ENCODE results near the gene UBE4B.

Gene UBE4B

GRCh38 chr1:10032590-10033358, at the start of gene UBE4B:
TSS of gene UBE4B (plus strand) at chr1:10032958. CDS start at chr1:10033671, 713 bp downstream.
- in situ Hi-C loops (cut with HindIII; ENCODE audit: low pct_ligation_motif_present, low sequenced_read_pairs), result no loop called here
- TF ChIP-seq CTCF (IDR thresholded peaks at IDR 0.05; ENCODE audit: low read depth, low read length, missing control alignments), result peak; percentile 78
- Histone ChIP-seq H3K36me3 (replicated peaks) (peaks cover 8% of the 10 kb centered on the region), H3K27ac (peak within 1 kb of the TSS; percentile 94), H3K4me3 (ENCODE audit: low read depth, low read length) (peak within 1 kb of the TSS; percentile 98), H3K27me3 (replicated peaks) (no peaks in the 10 kb centered on the region)
- DNase-seq, result peak; percentile 97

GRCh38 chr1:9984253-9984652, 48.5 kb upstream of the UBE4B start:
- Histone ChIP-seq H3K36me3 (replicated peaks) (peaks cover 13% of the 10 kb centered on the region), H3K4me3 (ENCODE audit: low read depth, low read length) (no peak overlapping the region), H3K27ac (no peak overlapping the region), H3K27me3 (replicated peaks) (no peaks in the 10 kb centered on the region)
- no peak for TF ChIP-seq CTCF (IDR thresholded peaks at IDR 0.05; ENCODE audit: low read depth, low read length, missing control alignments)
- in situ Hi-C loops (cut with HindIII; ENCODE audit: low pct_ligation_motif_present, low sequenced_read_pairs), result no loop called here
- no peak for DNase-seq

- H3K36me3 ChIP-seq (replicated peaks), result peaks cover 13% of the 10 kb centered on the region
- in situ Hi-C loops (cut with HindIII; ENCODE audit: low pct_ligation_motif_present, low sequenced_read_pairs), result no loop called here
- no peak overlapping the region for H3K27ac ChIP-seq
Observed at GRCh38 chr1:9985001-9985400, 47.8 kb upstream of the UBE4B start.

GRCh38 chr1:9989773-9990172, 43.0 kb upstream of the UBE4B start:
- H3K27me3 ChIP-seq (replicated peaks), result no peaks in the 10 kb centered on the region
- in situ Hi-C loops (cut with HindIII; ENCODE audit: low pct_ligation_motif_present, low sequenced_read_pairs), result no loop called here
- DNase-seq, result no peak
- H3K27ac ChIP-seq, result no peak overlapping the region
- H3K4me3 ChIP-seq (ENCODE audit: low read depth, low read length), result no peak overlapping the region
- no peaks in the 10 kb centered on the region for H3K36me3 ChIP-seq (replicated peaks)
- no peak for TF ChIP-seq CTCF (IDR thresholded peaks at IDR 0.05; ENCODE audit: low read depth, low read length, missing control alignments)

More at GRCh38 chr1:9985001-9985400, 47.8 kb upstream of the UBE4B start:
- no peak for TF ChIP-seq CTCF (IDR thresholded peaks at IDR 0.05; ENCODE audit: low read depth, low read length, missing control alignments)
- no peak overlapping the region for H3K4me3 ChIP-seq (ENCODE audit: low read depth, low read length)
- H3K27me3 ChIP-seq (replicated peaks), result no peaks in the 10 kb centered on the region
- DNase-seq, result no peak

- H3K36me3 ChIP-seq (replicated peaks), result no peaks in the 10 kb centered on the region
- no peak for TF ChIP-seq CTCF (IDR thresholded peaks at IDR 0.05; ENCODE audit: low read depth, low read length, missing control alignments)
- no peak for DNase-seq
- H3K4me3 ChIP-seq (ENCODE audit: low read depth, low read length), result no peak overlapping the region
- no peaks in the 10 kb centered on the region for H3K27me3 ChIP-seq (replicated peaks)
- H3K27ac ChIP-seq, result no peak overlapping the region
- in situ Hi-C loops (cut with HindIII; ENCODE audit: low pct_ligation_motif_present, low sequenced_read_pairs), result no loop called here
Observed at GRCh38 chr1:9990944-9991343, 41.8 kb upstream of the UBE4B start.

- TF ChIP-seq CTCF (IDR thresholded peaks at IDR 0.05; ENCODE audit: low read depth, low read length, missing control alignments), result no peak
- DNase-seq, result no peak
- Histone ChIP-seq H3K4me3 (ENCODE audit: low read depth, low read length) (no peak overlapping the region), H3K36me3 (replicated peaks) (no peaks in the 10 kb centered on the region), H3K27me3 (replicated peaks) (peaks cover 6% of the 10 kb centered on the region), H3K27ac (no peak overlapping the region)
- in situ Hi-C loops (cut with HindIII; ENCODE audit: low pct_ligation_motif_present, low sequenced_read_pairs), result no loop called here
Observed at GRCh38 chr1:9992910-9993309, 39.8 kb upstream of the UBE4B start.
